Lung microvascular endothelial cell (primary cell): Measurements from ENCODE around the gene SIPA1L3. TPM values are rescaled to one million over a fixed set of nuclear protein-coding genes. Genes with fewer than 3 reads are reported as not detected.

Experiments
- total RNA-seq: library from RNA; depleted of rRNA; stranded (reverse); fragments of >200 nt; gene quantifications from 2 replicates; pipeline ENCODE4 v1.2.1, GENCODE V29; 2014

SIPA1L3 gene
- total RNA-seq, 1 donor from 2014 or later, result 13.1 TPM

Other genes with a start within 250 kb of the SIPA1L3 start
- gene ZNF607, start 187.4 kb upstream of the SIPA1L3 start, total RNA-seq, result 2.0 and 3.6 TPM in 2 replicates
- gene ZNF573, start 127.6 kb upstream of the SIPA1L3 start, total RNA-seq, result 2.0 and 3.8 TPM in 2 replicates
- not detected in 2 replicates for gene WDR87, start 614 bp upstream of the SIPA1L3 start, total RNA-seq